A549 (cell line): ENCODE results near the gene SPRYD4. TPM values are rescaled to one million over a fixed set of nuclear protein-coding genes. Genes with fewer than 3 reads are reported as not detected.

Experiments
- ATAC-seq, 2 experiments: fragments of 200-7000 bp in 1 of 2; fragments of >200 bp in 1 of 2; cut with Nextera tagmentation in 1 of 2; cut with Tn5 transposase in 1 of 2; 3 replicates each; pipeline versions ENCODE4 v1.8.0 to v1.9.1; 2018 to 2020; ENCODE audit warnings: mild to moderate bottlenecking in 1 of 2, moderate library complexity in 1 of 2
- CTCF ChIA-PET: fragments of 300-600 bp; sonication (Branson Sonifier 250); formaldehyde crosslinking; extraction: SDS; loops from one replicate; lab custom pipeline; 2021; ENCODE audit warnings: antibody characterized with exemption, inconsistent platforms; lab: Yijun Ruan, JAX
- POLR2A ChIA-PET: fragments of 350-600 bp; formaldehyde crosslinking; extraction: SDS; loops from one replicate; lab custom pipeline; 2021; ENCODE audit warnings: antibody characterized with exemption, inconsistent platforms; lab: Yijun Ruan, JAX
- DNase-seq, 2 experiments: peaks; one replicate each; pipeline versions ENCODE4 v3.0.0 to v3.0.0-alpha.2; 2011 to 2016; ENCODE audit warnings: low read depth in 1 of 2, low spot score in 1 of 2
- FAIRE-seq: peaks from 2 replicates; lab custom pipeline; 2011; peaks lifted over from hg19 to GRCh38; lab: Jason Lieb, UNC
- H3K27ac ChIP-seq, 2 experiments: fragments of >200 bp; sonication (Bioruptor Twin); formaldehyde crosslinking; 3 replicates each; pipeline ENCODE4 v1.5.1; 2016 to 2017
- H3K4me1 ChIP-seq: fragments of >200 bp; sonication (Bioruptor Twin); formaldehyde crosslinking; 3 replicates; pipeline ENCODE4 v1.6.1; 2016
- H3K4me2 ChIP-seq: fragments of >200 bp; sonication (Bioruptor Twin); formaldehyde crosslinking; 3 replicates; pipeline ENCODE4 v1.6.1; 2016
- H3K4me3 ChIP-seq: fragments of >200 bp; sonication (Bioruptor Twin); formaldehyde crosslinking; 3 replicates; pipeline ENCODE4 v1.5.1; 2016
- H3K9me3 ChIP-seq: fragments of >200 bp; sonication (Bioruptor Twin); formaldehyde crosslinking; 3 replicates; pipeline ENCODE4 v1.6.1; 2016
- BCL3 ChIP-seq: fragments of >200 bp; sonication (Bioruptor Twin); formaldehyde crosslinking; IDR thresholded peaks from 3 replicates; pipeline ENCODE4 v1.6.1; 2016
- BHLHE40 ChIP-seq: IDR thresholded peaks from 2 replicates; pipeline ENCODE4 v1.6.1; 2012; ENCODE audit warnings: low read depth, low read length, inconsistent platforms
- CBX2 ChIP-seq: fragments of 200-600 bp; sonication (generic); IDR thresholded peaks from 2 replicates; pipeline ENCODE4 v1.6.1; 2016; ENCODE audit warnings: low read depth, mild to moderate bottlenecking, borderline replicate concordance
- CBX8 ChIP-seq: fragments of 200-600 bp; sonication (generic); IDR thresholded peaks from 2 replicates; pipeline ENCODE4 v1.6.1; 2016
- CEBPB ChIP-seq, 2 experiments: fragments of >200 bp in 1 of 2; sonication (Bioruptor Twin) in 1 of 2; formaldehyde crosslinking in 1 of 2; IDR thresholded peaks; 2 replicates each; pipeline ENCODE4 v1.6.1; 2012 to 2016
- E2F6 ChIP-seq: IDR thresholded peaks from 2 replicates; pipeline ENCODE4 v1.6.1; 2012; ENCODE audit warnings: low read depth, borderline replicate concordance
- EHF ChIP-seq: fragments of 250-450 bp; sonication (Bioruptor Pico); IDR thresholded peaks from 2 replicates; pipeline ENCODE4 v1.5.0; 2020; ENCODE audit warnings: mild to moderate bottlenecking
- FOSB ChIP-seq: fragments of 250-450 bp; sonication (Bioruptor Pico); IDR thresholded peaks from 2 replicates; pipeline ENCODE4 v1.5.0; 2020; ENCODE audit warnings: mild to moderate bottlenecking, moderate library complexity
- FOSL2 ChIP-seq, 2 experiments: fragments of 450-650 bp in 1 of 2; fragments of >200 bp in 1 of 2; sonication (Bioruptor Twin) in 1 of 2; formaldehyde crosslinking; IDR thresholded peaks; 2 replicates each; pipeline versions ENCODE4 v1.5.0 to v1.6.1; 2016 to 2020; ENCODE audit warnings: mild to moderate bottlenecking in 1 of 2, moderate library complexity in 1 of 2
- HDAC2 ChIP-seq: fragments of 200-600 bp; sonication (generic); IDR thresholded peaks from 2 replicates; pipeline ENCODE4 v1.6.1; 2016
- HEYL ChIP-seq: fragments of 250-450 bp; sonication (Bioruptor Pico); IDR thresholded peaks from 2 replicates; pipeline ENCODE4 v1.8.0; 2021; ENCODE audit warnings: mild to moderate bottlenecking, moderate library complexity
- HOXB13 ChIP-seq: fragments of 250-450 bp; sonication (Bioruptor Pico); IDR thresholded peaks from 2 replicates; pipeline ENCODE4 v1.5.0; 2020; ENCODE audit warnings: low read depth, mild to moderate bottlenecking, moderate library complexity
- KDM1A ChIP-seq: fragments of 200-600 bp; sonication (generic); IDR thresholded peaks from 2 replicates; pipeline ENCODE4 v1.6.1; 2016; ENCODE audit warnings: low read depth, mild to moderate bottlenecking
- KDM5A ChIP-seq: fragments of 200-600 bp; sonication (generic); IDR thresholded peaks from 2 replicates; pipeline ENCODE4 v1.6.1; 2016; ENCODE audit warnings: antibody characterized with exemption, mild to moderate bottlenecking
- MAX ChIP-seq: IDR thresholded peaks from 2 replicates; pipeline ENCODE4 v1.6.1; 2012
- MYC ChIP-seq: IDR thresholded peaks from 2 replicates; pipeline ENCODE4 v1.6.1; 2012; ENCODE audit warnings: mild to moderate bottlenecking, inconsistent platforms, low read length, improper control_type of control experiment, borderline replicate concordance
- NPAS2 ChIP-seq: fragments of 250-450 bp; sonication (Bioruptor Pico); IDR thresholded peaks from 2 replicates; pipeline ENCODE4 v1.8.0; 2022; ENCODE audit warnings: mild to moderate bottlenecking, moderate library complexity, borderline replicate concordance
- PBX3 ChIP-seq: IDR thresholded peaks from 2 replicates; pipeline ENCODE4 v1.6.1; 2012
- POLR2AphosphoS2 ChIP-seq: conservative IDR thresholded peaks from 2 replicates; pipeline ENCODE4 v1.6.1; 2012; ENCODE audit warnings: low read length, improper control_type of control experiment, inconsistent platforms
- RARB ChIP-seq: fragments of 250-450 bp; sonication (Bioruptor Pico); IDR thresholded peaks from 2 replicates; pipeline ENCODE4 v1.8.0; 2021; ENCODE audit warnings: mild to moderate bottlenecking, moderate library complexity
- RFX5 ChIP-seq: fragments of 450-650 bp; IDR thresholded peaks from 2 replicates; pipeline ENCODE4 v1.7.1; 2014; ENCODE audit warnings: antibody characterized with exemption, mild to moderate bottlenecking, moderate library complexity
- SREBF2 ChIP-seq: fragments of 450-650 bp; IDR thresholded peaks from 2 replicates; pipeline ENCODE4 v1.6.1; 2014; ENCODE audit warnings: mild to moderate bottlenecking, moderate library complexity
- TFCP2L1 ChIP-seq: fragments of 250-450 bp; sonication (Bioruptor Pico); IDR thresholded peaks from 2 replicates; pipeline ENCODE4 v1.5.0; 2021; ENCODE audit warnings: mild to moderate bottlenecking
- TP53 ChIP-seq: fragments of 250-450 bp; sonication (Bioruptor Pico); IDR thresholded peaks from 2 replicates; pipeline ENCODE4 v1.5.0; 2021; ENCODE audit warnings: mild to moderate bottlenecking, moderate library complexity
- USF2 ChIP-seq: fragments of 450-650 bp; IDR thresholded peaks from 2 replicates; pipeline ENCODE4 v1.6.1; 2014; ENCODE audit warnings: antibody characterized with exemption
- WGBS: methylation state at CpG from one replicate; pipeline ENCODE4 v1.1.6; 2017; ENCODE audit errors: missing lambda C conversion rate; 5-methylcytosine and 5-hydroxymethylcytosine counted together
- polyA plus RNA-seq, 4 experiments: library from polyadenylated mRNA; depleted of rRNA in 3 of 4; stranded (reverse); fragments of >200 nt; fragmentation: RNase III in 1 of 4; extraction: RNeasy Plus Mini Kit Qiagen cat#74134 plus additional on column Dnase treatment in 1 of 4; gene quantifications; 2 replicates in 3 of 4; 3 replicates in 1 of 4; pipeline ENCODE4 v1.2.3, GENCODE V29; 2011 to 2017

SPRYD4 gene
- polyA plus RNA-seq, 2 of the 4 experiments (the other 2 are of a cell fraction), result 2.2 to 3.5 TPM

GRCh38 chr12:56518570-56518969 lies 50.2 kb downstream of the SPRYD4 start:
- ChIA-PET POLR2A (no interaction called here), CTCF (interaction anchor here (0.7 to 6.1 kb wide), 5 partner anchors 21 to 117 kb away, joined by 3 to 36 read pairs (median 5); no protein-coding TSS in a partner anchor)
- TF ChIP-seq KDM1A (no peak), POLR2AphosphoS2 (no peak), PBX3 (0 out of 2 replicates have a peak, but pooled peaks have one; percentile 14), FOSL2 (IDR thresholded peaks at IDR 0.05) (no peak), FOSL2 (CRISPR knock-in tag; IDR thresholded peaks at IDR 0.05) (peak; percentile 68), MAX (peak; percentile 70)
- ATAC-seq (peak in 1 of 2 experiments; percentile 34; a peak in 3 of 6 replicates), DNase-seq (peak in 1 of 2 experiments; percentile 64), FAIRE-seq (peak; percentile 73)
- H3K4me2 ChIP-seq, result peak overlapping the region; percentile 63
- H3K9me3 ChIP-seq, result no peaks in the 10 kb centered on the region
- H3K27ac ChIP-seq, result peak overlapping the region; percentile 59 to 89
- WGBS, result 1% methylated on average over 2 of the region's 2 CpGs
- no peak overlapping the region for H3K4me3 ChIP-seq
- peaks cover 41% of the 10 kb centered on the region for H3K4me1 ChIP-seq

- FAIRE-seq, result no peak
- peaks cover 56% of the 10 kb centered on the region for H3K4me1 ChIP-seq
- TF ChIP-seq HOXB13, result no peak
- no peak for TF ChIP-seq BHLHE40
- no peak for TF ChIP-seq MYC
- no peak for TF ChIP-seq EHF
- no peak for TF ChIP-seq CBX2
- TF ChIP-seq SREBF2, result no peak
- TF ChIP-seq HEYL (CRISPR knock-in tag), result no peak
- no peak for TF ChIP-seq RARB (CRISPR knock-in tag)
- TF ChIP-seq CBX8, result no peak
- no peak for TF ChIP-seq NPAS2
- TF ChIP-seq HDAC2, result no peak
- TF ChIP-seq RFX5, result no peak
- TF ChIP-seq CEBPB (IDR thresholded peaks at IDR 0.05), result no peak
- TF ChIP-seq, all 56 proteins: peak for 0
- WGBS, result 71% methylated on average over 3 of the region's 3 CpGs
- peak overlapping the region; percentile 87 to 89 for H3K27ac ChIP-seq
- no peaks in the 10 kb centered on the region for H3K9me3 ChIP-seq
- ChIA-PET POLR2A (no interaction called here), CTCF (interaction anchor here (1.0 to 6.1 kb wide), 5 partner anchors 9 to 115 kb away, joined by 3 to 36 read pairs (median 5); no protein-coding TSS in a partner anchor)
- ATAC-seq (no peak), DNase-seq (no peak)
- H3K4me3 ChIP-seq, result no peak overlapping the region
- H3K4me2 ChIP-seq, result peak overlapping the region; percentile 74
These were observed 51.7 kb downstream of the SPRYD4 start for GRCh38 chr12:56520048-56520447.

GRCh38 chr12:56520506-56520905 lies 52.1 kb downstream of the SPRYD4 start:
- no peak for ATAC-seq
- 53% methylated on average over 1 of the region's 1 CpG for WGBS
- POLR2A ChIA-PET, result interaction anchor here (1.4 to 1.6 kb wide), 2 partner anchors 12 to 116 kb away, joined by 5 to 6 read pairs; no protein-coding TSS in a partner anchor
- TF ChIP-seq MAX, result no peak
- TF ChIP-seq CEBPB (IDR thresholded peaks at IDR 0.05), result peak in 1 of 2 experiments; percentile 47; a peak in 1 of 4 replicates
- TF ChIP-seq, all 56 proteins: peak for 1
- peak overlapping the region; percentile 87 to 89 for H3K27ac ChIP-seq
- no peak for DNase-seq
- H3K4me1 ChIP-seq, result peaks cover 60% of the 10 kb centered on the region
- H3K9me3 ChIP-seq, result no peaks in the 10 kb centered on the region
- H3K4me2 ChIP-seq, result peak overlapping the region; percentile 74
- FAIRE-seq, result no peak
- CTCF ChIA-PET, result interaction anchor here (1.0 to 6.1 kb wide), 6 partner anchors 8 to 115 kb away, joined by 3 to 36 read pairs (median 4); no protein-coding TSS in a partner anchor
- no peak overlapping the region for H3K4me3 ChIP-seq

- POLR2A ChIA-PET, result interaction anchor here (0.6 to 1.6 kb wide), 10 partner anchors 10 to 187 kb away, joined by 3 to 11 read pairs (median 4); partner anchors contain the start of genes PAN2 and PTGES3
- peak; percentile 3 to 36; a peak in 5 of 6 replicates for ATAC-seq
- WGBS, result 69% methylated on average over 8 of the region's 8 CpGs
- TF ChIP-seq USF2 (no peak), TFCP2L1 (CRISPR knock-in tag) (no peak), HOXB13 (no peak), TP53 (CRISPR knock-in tag) (no peak), NPAS2 (no peak), CBX2 (no peak), PBX3 (no peak), KDM5A (no peak), BCL3 (no peak), CBX8 (no peak), E2F6 (no peak), FOSB (CRISPR knock-in tag) (no peak)
These were observed 52.8 kb downstream of the SPRYD4 start for GRCh38 chr12:56521209-56521589.

More at GRCh38 chr12:56521209-56521589, 52.8 kb downstream of the SPRYD4 start:
- H3K4me3 ChIP-seq, result peak overlapping the region; percentile 66; the same call in 1 of the 3 replicates
- FAIRE-seq (no peak), DNase-seq (no peak)
- H3K27ac ChIP-seq, result peak overlapping the region; percentile 87 to 89
- CTCF ChIA-PET, result interaction anchor here (0.6 to 6.1 kb wide), 12 partner anchors 19 to 205 kb away, joined by 3 to 36 read pairs (median 4); no protein-coding TSS in a partner anchor
- H3K9me3 ChIP-seq, result no peaks in the 10 kb centered on the region
- H3K4me2 ChIP-seq, result peak overlapping the region; percentile 74
- H3K4me1 ChIP-seq, result peaks cover 67% of the 10 kb centered on the region
